ENCODE results near the gene C6orf47.

- TF ChIP-seq CTCF (conservative IDR thresholded peaks at IDR 0.05 in 1 of 2, IDR thresholded peaks at IDR 0.05 in 1 of 2; ENCODE audit: extremely low read depth in 1 of 2, insufficient read depth in 1 of 2, low read depth in 1 of 2, low read length in 2 of 2): no peak
- no peak for TF ChIP-seq EZH2 (IDR thresholded peaks at IDR 0.05; ENCODE audit: borderline replicate concordance, low read length)
These were observed 44.8 kb downstream of the C6orf47 start for GRCh38 chr6:31615748-31616147.
